ENCODE results near the gene MRPS18A.
A peak's percentile ranks its signal among the peaks of the same experiment; 100 is the strongest.

DNA sequence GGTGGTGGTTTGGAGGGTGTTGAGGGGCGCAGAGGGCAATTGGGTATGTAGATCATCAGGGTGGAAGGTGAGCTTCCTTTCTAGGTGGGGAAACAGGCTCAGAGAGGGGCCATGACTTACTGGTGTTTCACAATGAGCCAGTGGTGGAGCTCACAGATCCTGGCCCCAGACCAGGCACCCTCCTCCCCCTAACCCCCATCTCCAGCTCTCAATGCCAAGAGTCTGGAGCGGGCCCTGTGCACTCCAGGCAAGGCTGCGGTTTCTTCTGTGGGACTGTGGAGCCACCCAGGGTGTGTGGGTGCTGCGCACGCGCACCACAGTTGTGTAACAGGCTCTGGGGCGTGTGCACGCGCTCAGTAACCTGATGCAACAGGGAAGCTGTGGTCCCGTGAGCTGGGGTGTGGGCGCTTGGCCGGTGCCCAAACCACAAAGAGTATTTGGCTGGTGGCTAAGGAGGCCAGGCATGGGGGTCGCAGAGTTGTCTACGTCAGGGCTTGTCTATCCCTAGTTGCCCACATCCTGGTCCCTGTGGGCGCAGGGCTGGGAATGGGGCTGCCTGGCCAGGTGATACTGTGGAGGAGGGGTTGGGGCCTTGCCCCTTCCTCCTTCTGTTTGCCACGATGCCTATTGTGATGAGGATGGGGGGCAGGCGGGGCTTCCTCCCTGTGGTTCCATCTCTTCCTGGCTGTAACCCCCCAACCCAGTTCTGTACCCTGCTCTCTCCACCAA is 37.5 kb upstream of the MRPS18A start:
- TF ChIP-seq YY1 (IDR thresholded peaks at IDR 0.05; ENCODE audit: low read depth) = no peak
- peak; percentile 72; the same call in 1 of the 2 replicates for TF ChIP-seq EP300 (IDR thresholded peaks at IDR 0.05; ENCODE audit: borderline replicate concordance)
- TF ChIP-seq RAD21 (IDR thresholded peaks at IDR 0.05; ENCODE audit: low read depth) = no peak
- peak; percentile 93 for TF ChIP-seq CEBPB (IDR thresholded peaks at IDR 0.05)
- TF ChIP-seq TEAD4 (IDR thresholded peaks at IDR 0.05) = peak; percentile 48; the same call in 1 of the 2 replicates

Data from Ishikawa (cell line).